Suppressor macrophage (primary cell): ENCODE results near the gene SLC7A5.
"Not testable (repeated sequence)": the region's sequence is repeated elsewhere in the genome, so short reads cannot be mapped to it uniquely, and the experiment has no call there.

Source experiments
- DNase-seq, 4 experiments: peaks; one replicate each; pipeline ENCODE4 v3.0.0-alpha.2; 2020 to 2022
- total RNA-seq, 17 experiments: gene quantifications; one replicate each; lab custom pipeline; 2026; ENCODE audit warnings: mixed read lengths in 6 of 17, inconsistent platforms in 3 of 17; lab: John Stamatoyannopoulos, UW

Gene SLC7A5
- total RNA-seq = 47.1 to 195 (median 78.6) reads per million in 17 experiments

GRCh38 chr16:87869061-87869878 is at the start of gene SLC7A5:
SLC7A5 (minus strand) TSS chr16:87869507; CDS start chr16:87869422, 85 bp downstream.
- DNase-seq = peak; percentile 80 to 94 (median 88)

GRCh38 chr16:87918338-87918737 is 49.0 kb upstream of the SLC7A5 start:
- no peak for DNase-seq

GRCh38 chr16:87917503-87917902 is 48.2 kb upstream of the SLC7A5 start:
- no peak for DNase-seq

- no peak for DNase-seq
Measured at GRCh38 chr16:87914812-87915211, 45.5 kb upstream of the SLC7A5 start.

GRCh38 chr16:87914021-87914725 is 44.9 kb upstream of the SLC7A5 start:
- DNase-seq = peak in 3 of 4 experiments; percentile 26 to 60 (median 35)

- not testable (repeated sequence) for DNase-seq
Measured at GRCh38 chr16:87912691-87913090, 43.4 kb upstream of the SLC7A5 start.

GRCh38 chr16:87911106-87911763 is 41.9 kb upstream of the SLC7A5 start:
- DNase-seq = not testable (repeated sequence)

GRCh38 chr16:87909203-87909935 is 40.1 kb upstream of the SLC7A5 start:
- DNase-seq = peak; percentile 74 to 91 (median 86)

GRCh38 chr16:87908101-87908500 is 38.8 kb upstream of the SLC7A5 start:
- DNase-seq = not testable (repeated sequence)

- not testable (repeated sequence) for DNase-seq
Measured at GRCh38 chr16:87905521-87905920, 36.2 kb upstream of the SLC7A5 start.

GRCh38 chr16:87904963-87905362 is 35.7 kb upstream of the SLC7A5 start:
- DNase-seq = not testable (repeated sequence)

- not testable (repeated sequence) for DNase-seq
Measured at GRCh38 chr16:87900489-87900888, 31.2 kb upstream of the SLC7A5 start.

- peak in 1 of 4 experiments; percentile 33 for DNase-seq
Measured at GRCh38 chr16:87897521-87898505, 28.5 kb upstream of the SLC7A5 start.

- DNase-seq = not testable (repeated sequence)
Measured at GRCh38 chr16:87896924-87897520, 27.7 kb upstream of the SLC7A5 start.

GRCh38 chr16:87896176-87896890 is 27.0 kb upstream of the SLC7A5 start:
- DNase-seq = peak; percentile 36 to 64 (median 55)

- peak; percentile 91 to 96 (median 93) for DNase-seq
Measured at GRCh38 chr16:87895641-87896141, 26.4 kb upstream of the SLC7A5 start.

GRCh38 chr16:87894005-87894404 is 24.7 kb upstream of the SLC7A5 start:
- DNase-seq = peak; percentile 44 to 72 (median 62)

- DNase-seq = no peak
Measured at GRCh38 chr16:87891764-87892163, 22.5 kb upstream of the SLC7A5 start.

- DNase-seq = peak in 1 of 4 experiments; percentile 41
Measured at GRCh38 chr16:87889762-87890161, 20.5 kb upstream of the SLC7A5 start.

- DNase-seq = not testable (repeated sequence)
Measured at GRCh38 chr16:87888346-87888745, 19.0 kb upstream of the SLC7A5 start.
